HepG2 (cell line): ENCODE data around the gene TP53I3. TPM values are rescaled to one million over a fixed set of nuclear protein-coding genes. Genes with fewer than 3 reads are reported as not detected.

Experiments
- ARID3A ChIP-seq: IDR thresholded peaks from 2 replicates; pipeline ENCODE4 v1.6.1; 2012; ENCODE audit warnings: low read depth, low read length, improper control_type of control experiment
- ARNT2 ChIP-seq: sonication (generic); formaldehyde crosslinking; IDR thresholded peaks from 2 replicates; pipeline ENCODE4 v1.8.0; 2022; ENCODE audit warnings: mild to moderate bottlenecking, low read depth, missing genetic modification reagents, moderate library complexity
- ARNTL ChIP-seq: sonication (generic); formaldehyde crosslinking; IDR thresholded peaks from 2 replicates; pipeline ENCODE4 v1.4.0; 2020; ENCODE audit warnings: mild to moderate bottlenecking, missing genetic modification reagents
- ASH2L ChIP-seq: fragments of 300-600, 200-600 bp; sonication (generic); IDR thresholded peaks from 2 replicates; pipeline ENCODE4 v1.7.0; 2017; ENCODE audit warnings: low read depth, mild to moderate bottlenecking, moderate library complexity, mixed read lengths, low read length; ENCODE audit not compliant: insufficient read length
- BHLHE40 ChIP-seq: IDR thresholded peaks from 2 replicates; pipeline ENCODE4 v1.6.1; 2011; ENCODE audit warnings: low read length, improper control_type of control experiment
- CREB1 ChIP-seq, 2 experiments: fragments of 450-650 bp in 1 of 2; IDR thresholded peaks; 2 replicates each; pipeline ENCODE4 v1.6.1; 2016 to 2017; ENCODE audit warnings: control low read depth in 1 of 2, mild to moderate bottlenecking in 1 of 2, missing compliant biosample characterization in 1 of 2, missing genetic modification characterization in 1 of 2
- DMTF1 ChIP-seq: sonication (generic); formaldehyde crosslinking; IDR thresholded peaks from 2 replicates; pipeline ENCODE4 v1.4.0; 2020; ENCODE audit warnings: mild to moderate bottlenecking, missing genetic modification reagents
- DNMT1 ChIP-seq: sonication (generic); formaldehyde crosslinking; IDR thresholded peaks from 2 replicates; pipeline ENCODE4 v1.5.1; 2020; ENCODE audit warnings: mild to moderate bottlenecking, missing genetic modification reagents
- FOXM1 ChIP-seq: sonication (generic); formaldehyde crosslinking; IDR thresholded peaks from 2 replicates; pipeline ENCODE4 v1.5.0; 2020; ENCODE audit warnings: missing genetic modification reagents
- GATA4 ChIP-seq: sonication (generic); IDR thresholded peaks from 2 replicates; pipeline ENCODE4 v1.6.1; 2016; ENCODE audit warnings: antibody characterized with exemption, low read depth, borderline replicate concordance
- GATAD1 ChIP-seq: IDR thresholded peaks from 2 replicates; pipeline ENCODE4 v1.6.1; 2016; ENCODE audit warnings: missing genetic modification reagents, missing compliant biosample characterization
- JUN ChIP-seq: sonication (generic); formaldehyde crosslinking; IDR thresholded peaks from 2 replicates; pipeline ENCODE4 v1.4.0; 2020; ENCODE audit warnings: mild to moderate bottlenecking, missing genetic modification reagents
- KDM3A ChIP-seq: IDR thresholded peaks from 2 replicates; pipeline ENCODE4 v1.6.1; 2018; ENCODE audit warnings: low read depth, missing compliant biosample characterization
- KDM4B ChIP-seq: sonication (generic); formaldehyde crosslinking; IDR thresholded peaks from 2 replicates; pipeline ENCODE4 v1.4.0; 2020; ENCODE audit warnings: missing genetic modification reagents
- LCORL ChIP-seq, 2 experiments: fragments of 450-650 bp in 1 of 2; sonication (generic) in 1 of 2; formaldehyde crosslinking in 1 of 2; IDR thresholded peaks; 2 replicates each; pipeline versions ENCODE4 v1.5.0 to v1.6.1; 2017 to 2020; ENCODE audit warnings: antibody characterized with exemption in 1 of 2, missing genetic modification reagents in 1 of 2
- MXI1 ChIP-seq: IDR thresholded peaks from 3 replicates; pipeline ENCODE4 v1.6.1; 2012; ENCODE audit warnings: low read depth, low read length, inconsistent platforms, borderline replicate concordance
- NFRKB ChIP-seq: fragments of 450-650 bp; IDR thresholded peaks from 2 replicates; pipeline ENCODE4 v1.6.1; 2017
- RAD51 ChIP-seq: fragments of 450-650 bp; IDR thresholded peaks from 2 replicates; pipeline ENCODE4 v1.6.1; 2016; ENCODE audit warnings: borderline replicate concordance
- RXRB ChIP-seq: IDR thresholded peaks from 2 replicates; pipeline ENCODE4 v1.6.1; 2016; ENCODE audit warnings: borderline replicate concordance, missing genetic modification reagents, missing compliant biosample characterization
- SMYD3 ChIP-seq: sonication (generic); formaldehyde crosslinking; IDR thresholded peaks from 2 replicates; pipeline ENCODE4 v1.8.1; 2023; ENCODE audit warnings: mild to moderate bottlenecking, missing genetic modification reagents
- ZNF329 ChIP-seq: sonication (generic); formaldehyde crosslinking; IDR thresholded peaks from 2 replicates; pipeline ENCODE4 v1.9.0; 2021; ENCODE audit warnings: low read depth, mild to moderate bottlenecking, missing genetic modification reagents
- ZNF597 ChIP-seq: sonication (generic); formaldehyde crosslinking; IDR thresholded peaks from 2 replicates; pipeline ENCODE4 v1.5.0; 2020; ENCODE audit warnings: missing genetic modification reagents
- ZNF598 ChIP-seq: sonication (generic); formaldehyde crosslinking; IDR thresholded peaks from 2 replicates; pipeline ENCODE4 v1.5.1; 2020; ENCODE audit warnings: mild to moderate bottlenecking, missing genetic modification reagents, borderline replicate concordance
- polyA plus RNA-seq, 8 experiments: library from polyadenylated mRNA; depleted of rRNA in 3 of 8; stranded (reverse) in 7 of 8; unstranded in 1 of 8; fragments of >200 nt; fragmentation: Illumina TruSeq in 4 of 8; extraction: Trizol in 4 of 8; gene quantifications; 2 replicates each; pipeline versions ENCODE4 v1.2.1 to v1.2.3, GENCODE V29; 2011 to 2016; ENCODE audit warnings: low read depth in 4 of 8, missing spikeins in 1 of 8, mixed read lengths in 1 of 8; ENCODE audit not compliant: insufficient read depth in 1 of 8
- total RNA-seq, 5 experiments: library from RNA; depleted of rRNA; stranded (reverse); fragments of >200 nt; fragmentation: Illumina TruSeq; extraction: Trizol; gene quantifications; 2 replicates each; pipeline ENCODE4 v1.2.3, GENCODE V29; 2016; ENCODE audit warnings: low read depth in 1 of 5

The TP53I3 gene
- total and polyA plus RNA-seq, 2 of the 13 experiments (the other 11 are each of a cell fraction or from before 2014, with no cell fraction given), result 25.0 to 44.1 TPM

GRCh38 chr2:24045511-24046508 is 38.8 kb downstream of the TP53I3 start (continued):
- TF ChIP-seq FOXM1 (no peak), RAD51 (no peak), CREB1 (IDR thresholded peaks at IDR 0.05) (peak; percentile 39), CREB1 (CRISPR knock-in tag; IDR thresholded peaks at IDR 0.05) (no peak), BHLHE40 (no peak; the same call in 1 of the 2 replicates), GATAD1 (CRISPR knock-in tag) (peak; percentile 53; the same call in 1 of the 2 replicates), DNMT1 (CRISPR knock-in tag) (no peak), ZNF597 (CRISPR knock-in tag) (no peak), ZNF598 (CRISPR knock-in tag) (no peak), RXRB (no peak; the same call in 1 of the 2 replicates), GATA4 (no peak), ARID3A (peak; percentile 85), DMTF1 (CRISPR knock-in tag) (no peak), SMYD3 (no peak), ZNF329 (CRISPR knock-in tag) (no peak), KDM3A (CRISPR knock-in tag) (no peak), ARNT2 (CRISPR knock-in tag) (no peak), JUN (CRISPR knock-in tag) (no peak), NFRKB (no peak), ASH2L (peak; percentile 32), ARNTL (CRISPR knock-in tag) (no peak), LCORL (IDR thresholded peaks at IDR 0.05) (peak; percentile 7; the same call in 1 of the 2 replicates), LCORL (CRISPR knock-in tag; IDR thresholded peaks at IDR 0.05) (0 out of 2 replicates have a peak, but pooled peaks have one; percentile 37), MXI1 (peak; percentile 37; the same call in 1 of the 3 replicates), KDM4B (CRISPR knock-in tag) (no peak)
